Thymus (tissue), 11 donors: ENCODE results near the gene MTSS2. TPM values are rescaled to one million over a fixed set of nuclear protein-coding genes. Genes with fewer than 3 reads are reported as not detected.
A peak's percentile ranks its signal among the peaks of the same experiment; 100 is the strongest.

Source experiments
- DNase-seq, 9 donors: peaks; one replicate each; pipeline ENCODE4 v3.0.0-alpha.2; 2013; ENCODE audit warnings: low spot score in 9 of 9, low read depth in 6 of 9, missing footprints in 1 of 9
- H3K27ac ChIP-seq, 2 donors: one replicate each; pipeline ENCODE4 v1.5.1; 2013; ENCODE audit warnings: control low read depth in 1 of 2, low read depth in 1 of 2, low read length in 1 of 2, mild to moderate bottlenecking in 1 of 2, moderate library complexity in 1 of 2
- H3K27me3 ChIP-seq, 2 donors: one replicate each; pipeline ENCODE4 v1.5.1; 2013; ENCODE audit warnings: low read length in 1 of 2; ENCODE audit not compliant: control insufficient read depth in 2 of 2, insufficient read depth in 1 of 2
- H3K36me3 ChIP-seq, 2 donors: one replicate each; pipeline ENCODE4 v1.5.1; 2013; ENCODE audit warnings: low read length in 1 of 2, mild to moderate bottlenecking in 1 of 2, moderate library complexity in 1 of 2; ENCODE audit not compliant: control insufficient read depth in 2 of 2, insufficient read depth in 2 of 2
- H3K4me1 ChIP-seq, 2 donors: one replicate each; pipeline ENCODE4 v1.5.1; 2013; ENCODE audit warnings: low read length in 2 of 2; ENCODE audit not compliant: control insufficient read depth in 2 of 2, insufficient read depth in 2 of 2
- H3K4me3 ChIP-seq, 2 donors: one replicate each; pipeline ENCODE4 v1.5.1; 2013; ENCODE audit warnings: low read length in 2 of 2, control low read depth in 1 of 2, mild to moderate bottlenecking in 1 of 2
- H3K9me3 ChIP-seq, 2 donors: one replicate each; pipeline ENCODE4 v1.5.1; 2013; ENCODE audit warnings: low read length in 1 of 2, mild to moderate bottlenecking in 1 of 2; ENCODE audit not compliant: control insufficient read depth in 2 of 2, insufficient read depth in 1 of 2
- WGBS: extraction: QIAGEN DNeasy Blood & Tissue Kit; methylation state at CpG from one replicate; pipeline ENCODE4 v1.1.7; 2013; 5-methylcytosine and 5-hydroxymethylcytosine counted together
- polyA plus RNA-seq: library from polyadenylated mRNA; stranded (reverse); fragments of 200-250 nt; gene quantifications from one replicate; pipeline ENCODE4 v1.2.3, GENCODE V29; 2013
- total RNA-seq: library from RNA; stranded (reverse); fragments of 120-200 nt; gene quantifications from one replicate; pipeline ENCODE4 v1.2.4, GENCODE V29; 2013
- donor health status: healthy.

MTSS2 gene
- total and polyA plus RNA-seq, 2 donors: 12.0 to 36.4 TPM

- no peaks in the 10 kb centered on the region for H3K27me3 ChIP-seq
- H3K4me1 ChIP-seq: peaks cover 39 to 100% of the 10 kb centered on the region in 2 donors
- 88% methylated on average over 6 of the region's 6 CpGs for WGBS
Observed at GRCh38 chr16:70703835-70704381, 18.1 kb upstream of the MTSS2 start.

GRCh38 chr16:70703041-70703834 is 17.4 kb upstream of the MTSS2 start:
- Histone ChIP-seq H3K27ac (peak overlapping the region in 1 of 2 donors; percentile 22), H3K9me3 (peaks cover 1 to 15% of the 10 kb centered on the region in 2 donors), H3K4me1 (peaks cover 33 to 100% of the 10 kb centered on the region in 2 donors), H3K4me3 (no peak overlapping the region), H3K27me3 (no peaks in the 10 kb centered on the region), H3K36me3 (peaks cover 7 to 11% of the 10 kb centered on the region in 2 donors)
- no peak for DNase-seq
- WGBS: 93% methylated on average over 16 of the region's 16 CpGs

More at GRCh38 chr16:70703835-70704381, 18.1 kb upstream of the MTSS2 start:
- Histone ChIP-seq H3K36me3 (peaks cover 3 to 6% of the 10 kb centered on the region in 2 donors), H3K9me3 (peaks cover 1 to 8% of the 10 kb centered on the region in 2 donors), H3K4me3 (no peak overlapping the region), H3K27ac (peak overlapping the region in 1 of 2 donors; percentile 4)
- DNase-seq: no peak

- Histone ChIP-seq H3K36me3 (peaks cover 7 to 17% of the 10 kb centered on the region in 2 donors), H3K4me3 (no peak overlapping the region), H3K9me3 (peaks cover 1 to 20% of the 10 kb centered on the region in 2 donors), H3K27me3 (no peaks in the 10 kb centered on the region), H3K27ac (peak overlapping the region; percentile 22 to 36), H3K4me1 (peaks cover 32 to 100% of the 10 kb centered on the region in 2 donors)
- no peak for DNase-seq
- 93% methylated on average over 8 of the region's 8 CpGs for WGBS
Observed at GRCh38 chr16:70702624-70703023, 16.8 kb upstream of the MTSS2 start.

- Histone ChIP-seq H3K4me3 (no peak overlapping the region), H3K36me3 (peaks cover 7 to 18% of the 10 kb centered on the region in 2 donors), H3K4me1 (peaks cover 34 to 100% of the 10 kb centered on the region in 2 donors), H3K9me3 (peaks cover 1 to 20% of the 10 kb centered on the region in 2 donors), H3K27ac (peak overlapping the region in 1 of 2 donors; percentile 37), H3K27me3 (no peaks in the 10 kb centered on the region)
- no peak for DNase-seq
- 95% methylated on average over 8 of the region's 8 CpGs for WGBS
Observed at GRCh38 chr16:70701998-70702397, 16.1 kb upstream of the MTSS2 start.

GRCh38 chr16:70701596-70701995 is 15.7 kb upstream of the MTSS2 start:
- H3K4me1 ChIP-seq: peaks cover 35 to 100% of the 10 kb centered on the region in 2 donors
- H3K36me3 ChIP-seq: peaks cover 7 to 18% of the 10 kb centered on the region in 2 donors
- no peaks in the 10 kb centered on the region for H3K27me3 ChIP-seq
- DNase-seq: no peak
- peak overlapping the region in 1 of 2 donors; percentile 37 for H3K27ac ChIP-seq
- WGBS: 88% methylated on average over 9 of the region's 9 CpGs
- H3K4me3 ChIP-seq: no peak overlapping the region
- peaks cover 1 to 20% of the 10 kb centered on the region in 2 donors for H3K9me3 ChIP-seq

GRCh38 chr16:70701036-70701435 is 15.2 kb upstream of the MTSS2 start:
- peak overlapping the region in 1 of 2 donors; percentile 44 for H3K27ac ChIP-seq
- H3K9me3 ChIP-seq: peaks cover 1 to 16% of the 10 kb centered on the region in 2 donors
- no peaks in the 10 kb centered on the region for H3K27me3 ChIP-seq
- 96% methylated on average over 3 of the region's 3 CpGs for WGBS
- DNase-seq: no peak
- no peak overlapping the region for H3K4me3 ChIP-seq
- peaks cover 7 to 18% of the 10 kb centered on the region in 2 donors for H3K36me3 ChIP-seq
- peaks cover 40 to 100% of the 10 kb centered on the region in 2 donors for H3K4me1 ChIP-seq

GRCh38 chr16:70700101-70701020 is 14.5 kb upstream of the MTSS2 start:
- Histone ChIP-seq H3K27me3 (no peaks in the 10 kb centered on the region), H3K9me3 (peaks cover 1 to 15% of the 10 kb centered on the region in 2 donors), H3K4me3 (no peak overlapping the region), H3K4me1 (peaks cover 45 to 100% of the 10 kb centered on the region in 2 donors), H3K36me3 (peaks cover 7 to 18% of the 10 kb centered on the region in 2 donors), H3K27ac (peak overlapping the region; percentile 44 to 80)
- WGBS: 79% methylated on average over 30 of the region's 30 CpGs
- DNase-seq: no peak

- WGBS: 87% methylated on average over 17 of the region's 17 CpGs
- H3K27me3 ChIP-seq: no peaks in the 10 kb centered on the region
Observed at GRCh38 chr16:70699696-70700095, 13.8 kb upstream of the MTSS2 start.

More at GRCh38 chr16:70699696-70700095, 13.8 kb upstream of the MTSS2 start:
- Histone ChIP-seq H3K27ac (peak overlapping the region; percentile 44 to 61), H3K4me1 (peaks cover 50 to 100% of the 10 kb centered on the region in 2 donors), H3K36me3 (peaks cover 7 to 18% of the 10 kb centered on the region in 2 donors), H3K9me3 (peaks cover 1 to 15% of the 10 kb centered on the region in 2 donors), H3K4me3 (no peak overlapping the region)
- DNase-seq: no peak
